B cell (primary cell): ENCODE measurements around the gene ATG13. TPM values are rescaled to one million over a fixed set of nuclear protein-coding genes. Genes with fewer than 3 reads are reported as not detected.

Experiments
- ATAC-seq: fragments of 200-7000 bp; cut with Tn5 transposase; one replicate; pipeline ENCODE4 v1.10.0; 2021; ENCODE audit warnings: low read depth, mild to moderate bottlenecking, moderate number of reproducible peaks, moderate library complexity
- CTCF ChIA-PET: fragments of 350-600 bp; sonication (Branson Sonifier 250); formaldehyde crosslinking; loops from one replicate; lab custom pipeline; 2021; ENCODE audit warnings: antibody characterized with exemption, inconsistent platforms; lab: Charles Lee
- POLR2A ChIA-PET: fragments of 350-600 bp; sonication (Branson Sonifier 250); formaldehyde crosslinking; loops from one replicate; lab custom pipeline; 2021; ENCODE audit warnings: antibody characterized with exemption; lab: Charles Lee
- DNase-seq: peaks from one replicate; pipeline ENCODE4 v3.0.0; 2013
- H2AFZ ChIP-seq: 2 replicates; pipeline ENCODE4 v1.6.1; 2012; ENCODE audit warnings: mild to moderate bottlenecking, low read depth, low read length; ENCODE audit not compliant: insufficient read depth, poor library complexity, severe bottlenecking
- H3K27ac ChIP-seq, 2 donors: 1 replicate in 1 of 2; 2 replicates in 1 of 2; pipeline ENCODE4 v1.5.1; 2012 to 2013; ENCODE audit warnings: low read length in 2 of 2, mild to moderate bottlenecking in 2 of 2, moderate library complexity in 1 of 2
- H3K27me3 ChIP-seq, 4 experiments: fragments of 200-600 bp in 1 of 4; sonication (generic) in 1 of 4; replicated peaks in 1 of 4; 1 replicate in 2 of 4; 2 replicates in 2 of 4; pipeline versions ENCODE4 v1.6.1 to v1.7.0; 2013 to 2016; ENCODE audit warnings: low read length in 3 of 4, mild to moderate bottlenecking in 2 of 4, mixed read lengths in 1 of 4, moderate library complexity in 1 of 4; ENCODE audit not compliant: insufficient read depth in 4 of 4, control insufficient read depth in 3 of 4; ENCODE audit errors: control extremely low read depth in 1 of 4
- H3K36me3 ChIP-seq, 2 experiments: replicated peaks in 1 of 2; 1 replicate in 1 of 2; 2 replicates in 1 of 2; pipeline versions ENCODE4 v1.6.1 to v1.7.1; 2013; ENCODE audit warnings: low read length in 1 of 2; ENCODE audit not compliant: insufficient read depth in 2 of 2, control insufficient read depth in 1 of 2; ENCODE audit errors: control extremely low read depth in 1 of 2, extremely low read depth in 1 of 2
- H3K4me1 ChIP-seq, 2 donors: fragments of 200-600 bp in 1 of 2; sonication (generic) in 1 of 2; 1 replicate in 1 of 2; 2 replicates in 1 of 2; pipeline versions ENCODE4 v1.5.1 to v1.6.1; 2013 to 2017; ENCODE audit warnings: low read length in 2 of 2; ENCODE audit not compliant: control insufficient read depth in 2 of 2, insufficient read depth in 2 of 2
- H3K4me2 ChIP-seq: replicated peaks from 2 replicates; pipeline ENCODE3; 2012; ENCODE audit warnings: mild to moderate bottlenecking, low read depth, low read length; ENCODE audit not compliant: poor library complexity, severe bottlenecking
- H3K4me3 ChIP-seq, 5 experiments: fragments of 200-600 bp in 1 of 5; sonication (generic) in 1 of 5; 1 replicate in 3 of 5; 2 replicates in 2 of 5; pipeline versions ENCODE4 v1.5.1 to v1.7.0; 2011 to 2016; ENCODE audit warnings: low read length in 4 of 5, mild to moderate bottlenecking in 4 of 5, low read depth in 2 of 5, control low read depth in 1 of 5, moderate library complexity in 1 of 5; ENCODE audit not compliant: insufficient read depth in 1 of 5; ENCODE audit errors: control extremely low read depth in 1 of 5, extremely low read depth in 1 of 5
- H3K79me2 ChIP-seq: fragments of 200-600 bp; sonication (generic); one replicate; pipeline ENCODE4 v1.6.0; 2016; ENCODE audit warnings: low read length; ENCODE audit not compliant: control insufficient read depth, insufficient read depth
- H3K9ac ChIP-seq: fragments of 200-600 bp; sonication (generic); 2 replicates; pipeline ENCODE4 v1.6.1; 2017; ENCODE audit warnings: mild to moderate bottlenecking, low read length, moderate library complexity
- H3K9me3 ChIP-seq, 3 donors: one replicate each; pipeline versions ENCODE4 v1.6.1 to v1.7.1; 2013; ENCODE audit warnings: low read length in 2 of 3; ENCODE audit not compliant: control insufficient read depth in 2 of 3, insufficient read depth in 1 of 3; ENCODE audit errors: control extremely low read depth in 1 of 3
- H4K20me1 ChIP-seq: 2 replicates; pipeline ENCODE4 v1.6.0; 2012; ENCODE audit warnings: mild to moderate bottlenecking, low read length; ENCODE audit not compliant: insufficient read depth, control insufficient read depth, poor library complexity, severe bottlenecking
- H3K27ac Mint-ChIP-seq: one replicate; pipeline ENCODE4 v1.8.0; 2021; ENCODE audit warnings: mixed read lengths
- H3K27me3 Mint-ChIP-seq: one replicate; pipeline ENCODE4 v1.8.0; 2021; ENCODE audit warnings: mixed read lengths
- H3K4me1 Mint-ChIP-seq: one replicate; pipeline ENCODE4 v1.8.0; 2021; ENCODE audit warnings: mixed read lengths
- H3K4me3 Mint-ChIP-seq: one replicate; pipeline ENCODE4 v1.8.0; 2021; ENCODE audit warnings: mixed read lengths
- H3K9me3 Mint-ChIP-seq: one replicate; pipeline ENCODE4 v1.8.0; 2022; ENCODE audit warnings: mixed read lengths; ENCODE audit not compliant: insufficient read depth
- EZH2 ChIP-seq: IDR thresholded peaks from 2 replicates; pipeline ENCODE4 v1.6.1; 2012; ENCODE audit warnings: borderline replicate concordance, low read depth, mild to moderate bottlenecking, moderate library complexity, low read length; ENCODE audit not compliant: insufficient read depth, poor library complexity, severe bottlenecking
- WGBS: methylation state at CpG from one replicate; pipeline ENCODE4 v1.1.5; 2013; ENCODE audit warnings: missing lambda C conversion rate; ENCODE audit not compliant: insufficient coverage; 5-methylcytosine and 5-hydroxymethylcytosine counted together
- intact Hi-C: fragments of 100-400 bp; cut with micrococcal nuclease; formaldehyde crosslinking; loops from one replicate; pipeline ENCODE4 v1.10.0; 2022
- polyA plus RNA-seq: library from polyadenylated mRNA; depleted of rRNA; stranded (reverse); fragments of >200 nt; gene quantifications from 2 replicates; pipeline ENCODE4 v1.2.3, GENCODE V29; 2012
- total RNA-seq, 2 donors: library from RNA; stranded (reverse); fragments of 120-200 nt in 1 of 2; gene quantifications; 1 replicate in 1 of 2; 2 replicates in 1 of 2; pipeline versions ENCODE4 v1.2.3 to v1.2.4, GENCODE V29; 2013 to 2022
- TF ChIP-seq, protein P1 (sequence below): fragments of 200-600 bp; IDR thresholded peaks from one replicate; pipeline ENCODE4 v1.8.0; 2022; ENCODE audit warnings: antibody characterized with exemption, mild to moderate bottlenecking

The ATG13 gene
- total and polyA plus RNA-seq, 2 donors (not counting 1 experiment from before 2014, with no cell fraction given), result 48.5 to 88.8 TPM

DNA sequence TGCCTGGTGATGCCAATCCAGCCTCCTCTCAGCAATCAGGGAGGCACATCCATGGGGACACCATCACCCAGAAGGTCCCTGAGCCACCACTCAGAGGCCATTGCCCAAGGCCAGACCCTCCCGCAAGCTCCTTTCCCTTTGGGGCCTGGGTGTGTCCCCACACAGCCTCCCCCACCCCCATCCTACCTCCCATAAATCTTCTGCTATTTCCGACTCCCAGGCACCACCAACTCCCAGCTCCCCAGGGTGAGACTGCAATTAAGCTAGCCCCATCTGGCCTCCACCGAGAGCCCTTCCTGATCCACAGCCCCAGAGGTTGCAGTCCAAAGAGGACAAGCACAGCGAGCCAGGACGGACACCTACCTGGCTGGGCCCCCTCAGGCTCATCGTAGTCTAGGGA, 76.7 kb downstream of the ATG13 start:
- Mint-ChIP-seq H3K4me3 (no peak overlapping the region), H3K27me3 (no peaks in the 10 kb centered on the region), H3K4me1 (peaks cover 16% of the 10 kb centered on the region), H3K9me3 (no peaks in the 10 kb centered on the region), H3K27ac (no peak overlapping the region)
- no peaks in the 10 kb centered on the region for H3K9me3 ChIP-seq
- no peak overlapping the region for H3K9ac ChIP-seq
- peaks cover 60% of the 10 kb centered on the region for H4K20me1 ChIP-seq
- ChIA-PET CTCF (no interaction called here), POLR2A (no interaction called here)
- no peaks in the 10 kb centered on the region for H3K27me3 ChIP-seq
- DNase-seq, result no peak
- H3K4me3 ChIP-seq, result no peak overlapping the region
- peaks cover 6 to 55% of the 10 kb centered on the region in 2 experiments for H3K36me3 ChIP-seq
- peaks cover 71% of the 10 kb centered on the region for H3K79me2 ChIP-seq
- ATAC-seq, result no peak
- 100% methylated on average over 6 of the region's 6 CpGs for WGBS
- intact Hi-C loops, result no loop called here
- no peak overlapping the region for H2AFZ ChIP-seq
- peaks cover 10 to 15% of the 10 kb centered on the region in 2 donors for H3K4me1 ChIP-seq
- H3K4me2 ChIP-seq, result no peak overlapping the region
- H3K27ac ChIP-seq, result no peak overlapping the region
- TF ChIP-seq, protein P1, sequence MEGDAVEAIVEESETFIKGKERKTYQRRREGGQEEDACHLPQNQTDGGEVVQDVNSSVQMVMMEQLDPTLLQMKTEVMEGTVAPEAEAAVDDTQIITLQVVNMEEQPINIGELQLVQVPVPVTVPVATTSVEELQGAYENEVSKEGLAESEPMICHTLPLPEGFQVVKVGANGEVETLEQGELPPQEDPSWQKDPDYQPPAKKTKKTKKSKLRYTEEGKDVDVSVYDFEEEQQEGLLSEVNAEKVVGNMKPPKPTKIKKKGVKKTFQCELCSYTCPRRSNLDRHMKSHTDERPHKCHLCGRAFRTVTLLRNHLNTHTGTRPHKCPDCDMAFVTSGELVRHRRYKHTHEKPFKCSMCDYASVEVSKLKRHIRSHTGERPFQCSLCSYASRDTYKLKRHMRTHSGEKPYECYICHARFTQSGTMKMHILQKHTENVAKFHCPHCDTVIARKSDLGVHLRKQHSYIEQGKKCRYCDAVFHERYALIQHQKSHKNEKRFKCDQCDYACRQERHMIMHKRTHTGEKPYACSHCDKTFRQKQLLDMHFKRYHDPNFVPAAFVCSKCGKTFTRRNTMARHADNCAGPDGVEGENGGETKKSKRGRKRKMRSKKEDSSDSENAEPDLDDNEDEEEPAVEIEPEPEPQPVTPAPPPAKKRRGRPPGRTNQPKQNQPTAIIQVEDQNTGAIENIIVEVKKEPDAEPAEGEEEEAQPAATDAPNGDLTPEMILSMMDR, result no peak
- no peak for TF ChIP-seq EZH2

DNA sequence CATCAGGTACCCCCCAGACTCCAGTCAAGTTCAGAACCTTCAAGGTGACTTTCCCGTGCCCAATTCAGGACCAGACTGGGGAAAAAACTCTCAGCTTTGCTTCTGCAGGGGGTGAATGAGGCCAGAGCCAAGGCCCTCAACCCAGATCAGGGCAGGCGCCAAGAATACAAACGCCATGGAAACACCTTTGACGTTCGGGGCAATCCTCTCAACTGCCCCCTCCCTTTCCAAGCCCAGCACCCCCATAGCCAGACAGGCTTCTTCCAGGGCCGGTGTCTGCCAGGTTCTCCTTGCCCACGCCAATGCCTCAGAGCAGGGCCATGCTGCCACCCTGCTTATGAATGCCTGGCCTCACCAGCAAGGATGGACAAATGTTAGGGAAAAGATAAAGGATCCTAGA, 77.3 kb downstream of the ATG13 start:
- H3K27me3 ChIP-seq, result no peaks in the 10 kb centered on the region
- no peaks in the 10 kb centered on the region for H3K9me3 ChIP-seq
- H3K27ac ChIP-seq, result no peak overlapping the region
- ChIA-PET POLR2A (no interaction called here), CTCF (no interaction called here)
- TF ChIP-seq, protein P1, result no peak
- no peak for TF ChIP-seq EZH2
- H3K79me2 ChIP-seq, result peaks cover 77% of the 10 kb centered on the region
- peaks cover 15 to 20% of the 10 kb centered on the region in 2 donors for H3K4me1 ChIP-seq
- no peaks in the 10 kb centered on the region for H3K27me3 Mint-ChIP-seq
- H3K9ac ChIP-seq, result no peak overlapping the region
- intact Hi-C loops, result no loop called here
- ATAC-seq, result no peak
- H3K4me1 Mint-ChIP-seq, result peaks cover 19% of the 10 kb centered on the region
- H3K9me3 Mint-ChIP-seq, result no peaks in the 10 kb centered on the region
- 98% methylated on average over 7 of the region's 7 CpGs for WGBS
- no peak for DNase-seq
- no peak overlapping the region for H3K4me3 Mint-ChIP-seq
- no peak overlapping the region for H3K4me2 ChIP-seq
- no peak overlapping the region for H3K4me3 ChIP-seq
- no peak overlapping the region for H2AFZ ChIP-seq
- peaks cover 62% of the 10 kb centered on the region for H4K20me1 ChIP-seq
- no peak overlapping the region for H3K27ac Mint-ChIP-seq
- peaks cover 5 to 53% of the 10 kb centered on the region in 2 experiments for H3K36me3 ChIP-seq
